ENCODE results near the gene LBP.
"Not testable (repeated sequence)": the region's sequence is repeated elsewhere in the genome, so short reads cannot be mapped to it uniquely, and the experiment has no call there.

Gene LBP

GRCh38 chr20:38336726-38337125 is 9.6 kb upstream of the LBP start:
- Histone ChIP-seq H3K27me3 (ENCODE audit: control insufficient read depth, insufficient read depth, low read length, poor library complexity, severe bottlenecking) (no peaks in the 10 kb centered on the region), H3K36me3 (ENCODE audit: control insufficient read depth, insufficient read depth, low read length) (no peaks in the 10 kb centered on the region), H3K4me3 (ENCODE audit: insufficient read depth, low read depth, low read length) (no peak overlapping the region), H3K9me3 (ENCODE audit: control insufficient read depth, low read length) (no peaks in the 10 kb centered on the region), H3K4me1 (ENCODE audit: control insufficient read depth, insufficient read depth, low read length) (peaks cover 6% of the 10 kb centered on the region), H3K27ac (ENCODE audit: insufficient read depth, low read depth, low read length, poor library complexity, severe bottlenecking) (no peak overlapping the region)
- WGBS, 2 experiments, result 75 to 77% methylated on average over 7 of the region's 7 CpGs

GRCh38 chr20:38337561-38338140 is 8.6 kb upstream of the LBP start:
- 36% methylated on average over 6 of the region's 6 CpGs for WGBS, 2 experiments
- no peaks in the 10 kb centered on the region for H3K27me3 ChIP-seq (ENCODE audit: control insufficient read depth, insufficient read depth, low read length, poor library complexity, severe bottlenecking)
- H3K4me1 ChIP-seq (ENCODE audit: control insufficient read depth, insufficient read depth, low read length), result peaks cover 7% of the 10 kb centered on the region
- H3K27ac ChIP-seq (ENCODE audit: insufficient read depth, low read depth, low read length, poor library complexity, severe bottlenecking), result no peak overlapping the region
- H3K4me3 ChIP-seq (ENCODE audit: insufficient read depth, low read depth, low read length), result no peak overlapping the region
- no peaks in the 10 kb centered on the region for H3K36me3 ChIP-seq (ENCODE audit: control insufficient read depth, insufficient read depth, low read length)
- H3K9me3 ChIP-seq (ENCODE audit: control insufficient read depth, low read length), result no peaks in the 10 kb centered on the region

- Histone ChIP-seq H3K27me3 (ENCODE audit: control insufficient read depth, insufficient read depth, low read length, poor library complexity, severe bottlenecking) (no peaks in the 10 kb centered on the region), H3K27ac (ENCODE audit: insufficient read depth, low read depth, low read length, poor library complexity, severe bottlenecking) (no peak overlapping the region), H3K4me1 (ENCODE audit: control insufficient read depth, insufficient read depth, low read length) (peaks cover 12% of the 10 kb centered on the region), H3K4me3 (ENCODE audit: insufficient read depth, low read depth, low read length) (no peak overlapping the region), H3K36me3 (ENCODE audit: control insufficient read depth, insufficient read depth, low read length) (no peaks in the 10 kb centered on the region), H3K9me3 (ENCODE audit: control insufficient read depth, low read length) (no peaks in the 10 kb centered on the region)
- 54% methylated on average over 7 of the region's 7 CpGs for WGBS, 2 experiments
These were observed 7.3 kb upstream of the LBP start for GRCh38 chr20:38338849-38339520.

GRCh38 chr20:38339521-38339896 is 6.8 kb upstream of the LBP start:
- not testable (repeated sequence) for H3K27ac ChIP-seq (ENCODE audit: insufficient read depth, low read depth, low read length, poor library complexity, severe bottlenecking); H3K9me3 ChIP-seq (ENCODE audit: control insufficient read depth, low read length); H3K27me3 ChIP-seq (ENCODE audit: control insufficient read depth, insufficient read depth, low read length, poor library complexity, severe bottlenecking); H3K36me3 ChIP-seq (ENCODE audit: control insufficient read depth, insufficient read depth, low read length); H3K4me3 ChIP-seq (ENCODE audit: insufficient read depth, low read depth, low read length)
- 95 to 96% methylated on average over 5 to 8 of the region's 8 CpGs for WGBS, 2 experiments
- H3K4me1 ChIP-seq (ENCODE audit: control insufficient read depth, insufficient read depth, low read length), result peaks cover 12% of the 10 kb centered on the region

GRCh38 chr20:38339997-38340396 is 6.3 kb upstream of the LBP start:
- no peaks in the 10 kb centered on the region for H3K9me3 ChIP-seq (ENCODE audit: control insufficient read depth, low read length)
- no peak overlapping the region for H3K4me3 ChIP-seq (ENCODE audit: insufficient read depth, low read depth, low read length)
- no peaks in the 10 kb centered on the region for H3K36me3 ChIP-seq (ENCODE audit: control insufficient read depth, insufficient read depth, low read length)
- WGBS, 2 experiments, result 83 to 90% methylated on average over 3 of the region's 3 CpGs
- H3K27ac ChIP-seq (ENCODE audit: insufficient read depth, low read depth, low read length, poor library complexity, severe bottlenecking), result no peak overlapping the region
- no peaks in the 10 kb centered on the region for H3K27me3 ChIP-seq (ENCODE audit: control insufficient read depth, insufficient read depth, low read length, poor library complexity, severe bottlenecking)
- peaks cover 12% of the 10 kb centered on the region for H3K4me1 ChIP-seq (ENCODE audit: control insufficient read depth, insufficient read depth, low read length)

- 90 to 91% methylated on average over 6 of the region's 6 CpGs for WGBS, 2 experiments
These were observed 5.6 kb upstream of the LBP start for GRCh38 chr20:38340693-38341092.

GRCh38 chr20:38342216-38342615 is 4.1 kb upstream of the LBP start:
- no peaks in the 10 kb centered on the region for H3K36me3 ChIP-seq (ENCODE audit: control insufficient read depth, insufficient read depth, low read length)
- WGBS, 2 experiments, result 6 to 9% methylated on average over 7 of the region's 7 CpGs
- H3K27me3 ChIP-seq (ENCODE audit: control insufficient read depth, insufficient read depth, low read length, poor library complexity, severe bottlenecking), result no peaks in the 10 kb centered on the region
- H3K4me1 ChIP-seq (ENCODE audit: control insufficient read depth, insufficient read depth, low read length), result peaks cover 6% of the 10 kb centered on the region
- no peak overlapping the region for H3K27ac ChIP-seq (ENCODE audit: insufficient read depth, low read depth, low read length, poor library complexity, severe bottlenecking)
- H3K4me3 ChIP-seq (ENCODE audit: insufficient read depth, low read depth, low read length), result no peak overlapping the region
- H3K9me3 ChIP-seq (ENCODE audit: control insufficient read depth, low read length), result no peaks in the 10 kb centered on the region

More at GRCh38 chr20:38340693-38341092, 5.6 kb upstream of the LBP start:
- no peak overlapping the region for H3K27ac ChIP-seq (ENCODE audit: insufficient read depth, low read depth, low read length, poor library complexity, severe bottlenecking)
- H3K4me1 ChIP-seq (ENCODE audit: control insufficient read depth, insufficient read depth, low read length), result peaks cover 12% of the 10 kb centered on the region
- H3K9me3 ChIP-seq (ENCODE audit: control insufficient read depth, low read length), result no peaks in the 10 kb centered on the region
- H3K4me3 ChIP-seq (ENCODE audit: insufficient read depth, low read depth, low read length), result no peak overlapping the region
- no peaks in the 10 kb centered on the region for H3K27me3 ChIP-seq (ENCODE audit: control insufficient read depth, insufficient read depth, low read length, poor library complexity, severe bottlenecking)
- H3K36me3 ChIP-seq (ENCODE audit: control insufficient read depth, insufficient read depth, low read length), result no peaks in the 10 kb centered on the region

- Histone ChIP-seq H3K4me1 (ENCODE audit: control insufficient read depth, insufficient read depth, low read length) (peaks cover 6% of the 10 kb centered on the region), H3K36me3 (ENCODE audit: control insufficient read depth, insufficient read depth, low read length) (no peaks in the 10 kb centered on the region)
These were observed 3.5 kb upstream of the LBP start for GRCh38 chr20:38342713-38343310.

GRCh38 chr20:38343311-38344106 is 2.8 kb upstream of the LBP start:
- 90 to 92% methylated on average over 16 of the region's 16 CpGs for WGBS, 2 experiments
- Histone ChIP-seq H3K4me3 (ENCODE audit: insufficient read depth, low read depth, low read length) (no peak overlapping the region), H3K27ac (ENCODE audit: insufficient read depth, low read depth, low read length, poor library complexity, severe bottlenecking) (no peak overlapping the region), H3K27me3 (ENCODE audit: control insufficient read depth, insufficient read depth, low read length, poor library complexity, severe bottlenecking) (no peaks in the 10 kb centered on the region), H3K4me1 (ENCODE audit: control insufficient read depth, insufficient read depth, low read length) (peaks cover 6% of the 10 kb centered on the region), H3K36me3 (ENCODE audit: control insufficient read depth, insufficient read depth, low read length) (no peaks in the 10 kb centered on the region), H3K9me3 (ENCODE audit: control insufficient read depth, low read length) (no peaks in the 10 kb centered on the region)

More at GRCh38 chr20:38342713-38343310, 3.5 kb upstream of the LBP start:
- H3K27ac ChIP-seq (ENCODE audit: insufficient read depth, low read depth, low read length, poor library complexity, severe bottlenecking), result no peak overlapping the region
- H3K9me3 ChIP-seq (ENCODE audit: control insufficient read depth, low read length), result no peaks in the 10 kb centered on the region
- H3K4me3 ChIP-seq (ENCODE audit: insufficient read depth, low read depth, low read length), result no peak overlapping the region
- WGBS, 2 experiments, result 83 to 87% methylated on average over 5 of the region's 5 CpGs
- no peaks in the 10 kb centered on the region for H3K27me3 ChIP-seq (ENCODE audit: control insufficient read depth, insufficient read depth, low read length, poor library complexity, severe bottlenecking)

GRCh38 chr20:38344107-38344701 is 2.1 kb upstream of the LBP start:
- peaks cover 6% of the 10 kb centered on the region for H3K4me1 ChIP-seq (ENCODE audit: control insufficient read depth, insufficient read depth, low read length)
- no peaks in the 10 kb centered on the region for H3K9me3 ChIP-seq (ENCODE audit: control insufficient read depth, low read length)
- 94% methylated on average over 5 of the region's 5 CpGs for WGBS, 2 experiments

More at GRCh38 chr20:38344107-38344701, 2.1 kb upstream of the LBP start:
- Histone ChIP-seq H3K27me3 (ENCODE audit: control insufficient read depth, insufficient read depth, low read length, poor library complexity, severe bottlenecking) (no peaks in the 10 kb centered on the region), H3K27ac (ENCODE audit: insufficient read depth, low read depth, low read length, poor library complexity, severe bottlenecking) (no peak overlapping the region), H3K36me3 (ENCODE audit: control insufficient read depth, insufficient read depth, low read length) (no peaks in the 10 kb centered on the region), H3K4me3 (ENCODE audit: insufficient read depth, low read depth, low read length) (no peak overlapping the region)

Data from ectodermal cell (in vitro differentiated cells).